ENCODE data around the gene PCCA. TPM values are rescaled to one million over a fixed set of nuclear protein-coding genes. Genes with fewer than 3 reads are reported as not detected.
"Not testable (repeated sequence)": the region's sequence is repeated elsewhere in the genome, so short reads cannot be mapped to it uniquely, and the experiment has no call there.

The PCCA gene
- total and polyA plus RNA-seq, 5 donors, result 35.6 to 56.2 (median 54.6) TPM

- Histone ChIP-seq H3K9me3 (ENCODE audit: control insufficient read depth, low read length) (no peaks in the 10 kb centered on the region), H3K27ac (ENCODE audit: low read length) (no peak overlapping the region), H3K4me3 (ENCODE audit: low read length) (no peak overlapping the region), H3K27me3 (ENCODE audit: control insufficient read depth, insufficient read depth) (no peaks in the 10 kb centered on the region), H3K4me1 (ENCODE audit: control insufficient read depth, insufficient read depth, low read length) (no peaks in the 10 kb centered on the region)
- ATAC-seq (no peak), DNase-seq (no peak)
- intact Hi-C loops (cut with DNase I), result no loop called here
- 89% methylated on average over 11 of the region's 11 CpGs for WGBS
Measured at GRCh38 chr13:100552755-100553154, 463.9 kb downstream of the PCCA start.

GRCh38 chr13:100559886-100560285 lies 471.0 kb downstream of the PCCA start:
- H3K4me1 ChIP-seq (ENCODE audit: control insufficient read depth, insufficient read depth, low read length), result peaks cover 2% of the 10 kb centered on the region
- no peak overlapping the region for H3K27ac ChIP-seq (ENCODE audit: low read length)
- WGBS, result 91% methylated on average over 8 of the region's 8 CpGs
- intact Hi-C loops (cut with DNase I), result no loop called here
- DNase-seq (no peak), ATAC-seq (no peak)
- no peak overlapping the region for H3K4me3 ChIP-seq (ENCODE audit: low read length)
- no peaks in the 10 kb centered on the region for H3K27me3 ChIP-seq (ENCODE audit: control insufficient read depth, insufficient read depth)
- H3K9me3 ChIP-seq (ENCODE audit: control insufficient read depth, low read length), result no peaks in the 10 kb centered on the region

- intact Hi-C loops (cut with DNase I), result no loop called here
- H3K27ac ChIP-seq (ENCODE audit: low read length), result no peak overlapping the region
- H3K4me1 ChIP-seq (ENCODE audit: control insufficient read depth, insufficient read depth, low read length), result peaks cover 2% of the 10 kb centered on the region
- H3K9me3 ChIP-seq (ENCODE audit: control insufficient read depth, low read length), result no peaks in the 10 kb centered on the region
- 85% methylated on average over 15 of the region's 15 CpGs for WGBS
- peak in 1 of 2 donors; percentile 29 for ATAC-seq
- H3K27me3 ChIP-seq (ENCODE audit: control insufficient read depth, insufficient read depth), result no peaks in the 10 kb centered on the region
- no peak for DNase-seq
- H3K4me3 ChIP-seq (ENCODE audit: low read length), result no peak overlapping the region
Measured at GRCh38 chr13:100560498-100561157, 471.7 kb downstream of the PCCA start.

DNA sequence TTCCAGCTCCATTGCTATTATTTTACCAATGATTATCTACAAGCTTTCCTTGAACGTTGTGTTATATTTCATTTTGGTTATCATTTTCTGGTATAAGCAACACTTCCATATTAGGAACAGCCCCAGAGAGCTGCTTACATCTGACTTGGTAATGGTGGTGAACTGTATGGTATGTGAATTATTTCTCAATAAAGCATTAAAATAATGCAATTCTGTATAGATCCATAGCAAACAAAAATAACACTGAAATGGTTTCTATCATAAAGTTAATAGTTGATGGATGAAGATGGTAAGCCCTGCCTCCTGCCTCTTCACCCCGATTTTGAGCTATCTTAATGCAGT lies 472.2 kb downstream of the PCCA start:
- no peaks in the 10 kb centered on the region for H3K27me3 ChIP-seq (ENCODE audit: control insufficient read depth, insufficient read depth)
- intact Hi-C loops (cut with DNase I), result no loop called here
- H3K4me1 ChIP-seq (ENCODE audit: control insufficient read depth, insufficient read depth, low read length), result peaks cover 2% of the 10 kb centered on the region
- no peak for DNase-seq
- H3K27ac ChIP-seq (ENCODE audit: low read length), result no peak overlapping the region
- no peaks in the 10 kb centered on the region for H3K9me3 ChIP-seq (ENCODE audit: control insufficient read depth, low read length)
- no peak for ATAC-seq
- 72% methylated on average over 2 of the region's 2 CpGs for WGBS
- H3K4me3 ChIP-seq (ENCODE audit: low read length), result no peak overlapping the region

DNA sequence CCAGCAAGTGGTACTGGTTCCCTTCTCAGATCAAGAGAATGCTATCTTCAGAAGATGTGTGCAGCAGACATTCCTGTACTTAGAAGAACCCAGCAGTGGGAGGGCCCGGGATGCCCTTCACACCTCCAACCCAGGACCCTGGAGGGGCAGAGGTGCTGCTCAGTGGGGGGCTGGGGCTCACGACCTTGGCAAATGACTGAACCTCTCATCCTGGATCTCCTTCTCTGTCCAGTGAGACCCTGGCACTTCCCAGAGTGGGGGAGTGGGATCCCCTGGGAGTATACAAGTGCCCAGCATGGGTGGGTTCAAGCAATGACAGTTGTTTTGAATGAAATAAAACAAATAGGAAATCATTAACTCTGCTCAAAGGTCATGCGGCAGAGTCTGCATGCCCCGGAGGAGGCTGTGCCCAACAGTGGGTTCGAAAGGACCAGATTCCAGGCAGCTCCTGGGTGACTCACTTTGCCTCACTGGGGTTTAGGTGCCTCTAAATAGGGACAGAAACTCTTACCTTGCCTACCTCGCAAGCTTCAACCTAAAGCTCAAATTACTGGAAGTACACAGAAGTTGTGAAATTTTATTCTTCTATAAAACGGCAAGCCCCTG lies 472.8 kb downstream of the PCCA start:
- Histone ChIP-seq H3K4me1 (ENCODE audit: control insufficient read depth, insufficient read depth, low read length) (peaks cover 2% of the 10 kb centered on the region), H3K4me3 (ENCODE audit: low read length) (no peak overlapping the region), H3K27me3 (ENCODE audit: control insufficient read depth, insufficient read depth) (no peaks in the 10 kb centered on the region), H3K27ac (ENCODE audit: low read length) (no peak overlapping the region), H3K9me3 (ENCODE audit: control insufficient read depth, low read length) (no peaks in the 10 kb centered on the region)
- 67% methylated on average over 7 of the region's 7 CpGs for WGBS
- intact Hi-C loops (cut with DNase I), result no loop called here
- DNase-seq, result no peak
- no peak for ATAC-seq

DNA sequence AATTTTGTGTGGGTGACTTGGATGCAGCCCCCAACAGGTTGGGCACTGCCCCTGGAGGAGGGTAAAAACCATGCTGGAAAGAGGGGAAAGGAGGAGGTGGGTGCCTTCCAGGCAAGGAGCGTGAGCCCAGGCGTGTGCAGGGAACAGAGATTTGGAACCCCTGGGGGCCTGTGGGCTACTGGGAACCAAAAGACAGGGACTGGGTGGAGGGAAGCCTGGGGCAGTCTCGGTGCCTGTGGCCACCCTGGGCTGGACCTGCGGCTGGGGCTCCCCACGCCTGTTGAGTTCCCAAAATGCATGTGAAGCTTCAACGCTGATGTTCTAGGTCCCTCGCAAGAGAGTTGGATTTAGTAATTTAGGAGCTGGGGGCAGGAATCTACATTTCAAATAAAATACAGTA lies 474.9 kb downstream of the PCCA start:
- DNase-seq (no peak), ATAC-seq (no peak)
- 94% methylated on average over 7 of the region's 7 CpGs for WGBS
- no peaks in the 10 kb centered on the region for H3K27me3 ChIP-seq (ENCODE audit: control insufficient read depth, insufficient read depth)
- H3K4me1 ChIP-seq (ENCODE audit: control insufficient read depth, insufficient read depth, low read length), result peaks cover 2% of the 10 kb centered on the region
- no peak overlapping the region for H3K4me3 ChIP-seq (ENCODE audit: low read length)
- intact Hi-C loops (cut with DNase I), result no loop called here
- no peak overlapping the region for H3K27ac ChIP-seq (ENCODE audit: low read length)
- H3K9me3 ChIP-seq (ENCODE audit: control insufficient read depth, low read length), result no peaks in the 10 kb centered on the region

DNA sequence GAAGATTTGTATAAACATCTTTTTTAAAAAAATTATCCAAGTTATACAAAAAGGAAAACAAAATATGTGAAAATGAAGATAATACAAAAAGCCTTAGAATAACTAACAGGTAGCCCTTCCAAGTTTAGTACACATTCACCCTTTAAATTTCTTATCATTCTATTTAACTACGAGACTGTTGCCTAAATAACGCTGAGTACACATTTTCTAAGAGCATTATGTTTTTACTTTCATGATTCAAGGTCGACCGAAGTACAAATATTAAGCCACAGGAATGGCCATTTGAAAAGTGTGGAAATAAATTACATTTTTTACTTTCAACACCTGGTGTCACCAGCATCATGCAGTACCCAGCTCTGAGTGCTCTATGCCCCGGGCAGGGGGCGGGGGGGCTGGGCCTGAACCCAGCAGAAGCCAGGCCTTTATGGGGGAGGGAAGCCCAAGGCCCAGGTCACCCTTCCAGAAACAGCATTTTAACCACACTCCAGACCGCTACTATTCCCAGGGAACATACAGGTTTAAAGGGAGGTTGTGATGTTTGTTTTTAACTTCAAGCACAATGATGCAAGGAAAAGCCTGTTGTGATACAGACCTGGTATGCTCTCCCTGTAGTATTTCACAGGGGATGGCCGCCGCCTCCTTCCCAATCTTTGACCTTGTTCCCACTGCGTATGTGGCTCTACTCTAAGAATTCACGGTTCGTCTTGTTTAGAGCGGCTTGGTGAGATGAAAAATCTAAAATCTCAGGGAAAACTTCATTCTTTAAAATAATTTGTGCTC lies 475.7 kb downstream of the PCCA start:
- Histone ChIP-seq H3K4me1 (ENCODE audit: control insufficient read depth, insufficient read depth, low read length) (peaks cover 2% of the 10 kb centered on the region), H3K4me3 (ENCODE audit: low read length) (no peak overlapping the region), H3K9me3 (ENCODE audit: control insufficient read depth, low read length) (no peaks in the 10 kb centered on the region), H3K27ac (ENCODE audit: low read length) (no peak overlapping the region), H3K27me3 (ENCODE audit: control insufficient read depth, insufficient read depth) (no peaks in the 10 kb centered on the region)
- intact Hi-C loops (cut with DNase I), result no loop called here
- 80% methylated on average over 13 of the region's 13 CpGs for WGBS
- no peak for DNase-seq
- no peak for ATAC-seq

GRCh38 chr13:100565286-100565685 lies 476.4 kb downstream of the PCCA start:
- intact Hi-C loops (cut with DNase I), result no loop called here
- H3K4me3 ChIP-seq (ENCODE audit: low read length), result no peak overlapping the region
- WGBS, result 64% methylated on average over 8 of the region's 8 CpGs
- peaks cover 2% of the 10 kb centered on the region for H3K4me1 ChIP-seq (ENCODE audit: control insufficient read depth, insufficient read depth, low read length)
- H3K9me3 ChIP-seq (ENCODE audit: control insufficient read depth, low read length), result no peaks in the 10 kb centered on the region
- H3K27me3 ChIP-seq (ENCODE audit: control insufficient read depth, insufficient read depth), result no peaks in the 10 kb centered on the region
- no peak overlapping the region for H3K27ac ChIP-seq (ENCODE audit: low read length)
- DNase-seq, result no peak
- no peak for ATAC-seq

- no peak overlapping the region for H3K27ac ChIP-seq (ENCODE audit: low read length)
- ATAC-seq (no peak), DNase-seq (no peak)
- H3K4me1 ChIP-seq (ENCODE audit: control insufficient read depth, insufficient read depth, low read length), result no peaks in the 10 kb centered on the region
- 85% methylated on average over 6 of the region's 6 CpGs for WGBS
- intact Hi-C loops (cut with DNase I), result no loop called here
- H3K4me3 ChIP-seq (ENCODE audit: low read length), result no peak overlapping the region
- H3K9me3 ChIP-seq (ENCODE audit: control insufficient read depth, low read length), result no peaks in the 10 kb centered on the region
- H3K27me3 ChIP-seq (ENCODE audit: control insufficient read depth, insufficient read depth), result no peaks in the 10 kb centered on the region
Measured at GRCh38 chr13:100566543-100566942, 477.6 kb downstream of the PCCA start.

DNA sequence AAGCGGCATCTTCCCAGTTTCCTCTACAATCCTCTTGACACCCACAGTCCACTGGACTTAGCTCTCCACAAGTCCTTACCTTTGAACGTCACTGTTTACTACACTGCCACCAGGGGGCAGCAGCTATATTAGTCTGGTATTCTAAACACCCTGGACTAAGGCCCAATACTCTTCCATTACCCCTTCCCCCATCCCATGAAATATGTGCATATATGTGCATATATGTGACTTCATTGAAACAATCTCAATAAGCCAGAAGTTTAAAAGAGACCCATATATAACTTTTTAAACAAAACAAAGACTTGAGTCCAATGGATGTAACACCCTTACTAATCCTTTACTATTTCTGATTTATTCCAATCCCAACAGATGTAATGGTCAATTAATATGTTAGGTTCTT lies 484.2 kb downstream of the PCCA start:
- DNase-seq (peak in 2 of 3 donors; percentile 59 to 76), ATAC-seq (peak; percentile 68 to 75)
- intact Hi-C loops (cut with DNase I), result no loop called here
- H3K4me3 ChIP-seq (ENCODE audit: low read length), result no peak overlapping the region
- no peak overlapping the region for H3K27ac ChIP-seq (ENCODE audit: low read length)
- no peaks in the 10 kb centered on the region for H3K9me3 ChIP-seq (ENCODE audit: control insufficient read depth, low read length)
- 43% methylated on average over 2 of the region's 2 CpGs for WGBS
- no peaks in the 10 kb centered on the region for H3K27me3 ChIP-seq (ENCODE audit: control insufficient read depth, insufficient read depth)
- no peaks in the 10 kb centered on the region for H3K4me1 ChIP-seq (ENCODE audit: control insufficient read depth, insufficient read depth, low read length)

DNA sequence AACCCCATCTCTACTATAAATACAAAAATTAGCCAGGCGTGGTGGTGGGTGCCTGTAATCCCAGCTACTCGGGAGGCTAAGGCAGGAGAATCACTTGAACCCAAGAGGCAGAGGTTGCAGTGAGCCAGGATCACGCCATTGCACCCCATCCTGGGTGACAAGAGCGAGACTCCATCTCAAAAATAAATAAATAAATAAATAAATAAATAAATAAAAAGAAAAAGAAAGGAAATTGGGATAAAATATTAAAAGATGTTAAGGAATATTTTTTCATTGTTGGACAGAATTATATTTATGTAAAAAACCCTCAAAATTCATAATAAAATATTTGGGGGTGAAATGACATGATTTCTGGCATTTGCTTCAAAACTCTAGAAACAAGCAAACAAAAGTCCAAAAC lies 488.3 kb downstream of the PCCA start:
- intact Hi-C loops (cut with DNase I); H3K4me1 ChIP-seq (ENCODE audit: control insufficient read depth, insufficient read depth, low read length); ATAC-seq; H3K27ac ChIP-seq (ENCODE audit: low read length); H3K9me3 ChIP-seq (ENCODE audit: control insufficient read depth, low read length); DNase-seq; H3K27me3 ChIP-seq (ENCODE audit: control insufficient read depth, insufficient read depth); H3K4me3 ChIP-seq (ENCODE audit: low read length): not testable (repeated sequence)
- 98% methylated on average over 4 of the region's 4 CpGs for WGBS
